DOHH2 (cell line): ENCODE data around the gene APIP.

Experiments
- H3F3A ChIP-seq: fragments of 200-600 bp; sonication (generic), shearing (Covaris generic); 2 replicates; pipeline ENCODE4 v1.6.0; 2016; ENCODE audit warnings: antibody characterized with exemption, mild to moderate bottlenecking; ENCODE audit not compliant: control insufficient read depth, insufficient read depth
- H3K27ac ChIP-seq: fragments of 200-600 bp; sonication (generic); 2 replicates; pipeline ENCODE4 v1.5.1; 2014; ENCODE audit warnings: low read depth, mild to moderate bottlenecking, low read length, moderate library complexity
- H3K27me3 ChIP-seq: fragments of 200-600 bp; sonication (generic); 2 replicates; pipeline ENCODE4 v1.6.1; 2014; ENCODE audit warnings: mild to moderate bottlenecking, low read length, mixed read lengths; ENCODE audit not compliant: control insufficient read depth
- H3K36me3 ChIP-seq: fragments of 200-600 bp; sonication (generic); 2 replicates; pipeline ENCODE4 v1.6.1; 2014; ENCODE audit warnings: mild to moderate bottlenecking, low read length, moderate library complexity, mixed read lengths; ENCODE audit not compliant: control insufficient read depth
- H3K4me1 ChIP-seq: fragments of 200-600 bp; sonication (generic); 2 replicates; pipeline ENCODE4 v1.6.1; 2014; ENCODE audit warnings: mild to moderate bottlenecking, low read length, mixed read lengths; ENCODE audit not compliant: control insufficient read depth
- H3K4me2 ChIP-seq: fragments of 200-600 bp; sonication (generic); 2 replicates; pipeline ENCODE4 v1.6.0; 2014; ENCODE audit warnings: mild to moderate bottlenecking, low read length, moderate library complexity
- H3K4me3 ChIP-seq: fragments of 200-600 bp; sonication (generic); 2 replicates; pipeline ENCODE4 v1.5.1; 2014; ENCODE audit warnings: mild to moderate bottlenecking, low read length, mixed read lengths
- H3K79me2 ChIP-seq: fragments of 200-600 bp; sonication (generic); 2 replicates; pipeline ENCODE4 v1.6.1; 2014; ENCODE audit warnings: mild to moderate bottlenecking, low read length, mixed read lengths; ENCODE audit not compliant: control insufficient read depth
- H3K9me2 ChIP-seq: fragments of 200-600 bp; sonication (generic); replicated peaks from 2 replicates; pipeline ENCODE4 v1.6.1; 2014; ENCODE audit warnings: mild to moderate bottlenecking, low read length, mixed read lengths; ENCODE audit not compliant: control insufficient read depth
- H3K9me3 ChIP-seq: fragments of 200-600 bp; sonication (generic); 2 replicates; pipeline ENCODE4 v1.6.1; 2014; ENCODE audit warnings: antibody characterized with exemption, low read length, mixed read lengths; ENCODE audit not compliant: control insufficient read depth, insufficient read depth
- H4K20me1 ChIP-seq: fragments of 200-600 bp; sonication (generic); 2 replicates; pipeline ENCODE4 v1.6.0; 2014; ENCODE audit warnings: low read depth, mild to moderate bottlenecking, antibody characterized with exemption, low read length, moderate library complexity; ENCODE audit not compliant: control insufficient read depth, insufficient read depth
- CTCF ChIP-seq: fragments of 200-600 bp; sonication (generic); IDR thresholded peaks from one replicate; pipeline ENCODE4 v1.5.1; 2014; ENCODE audit warnings: antibody characterized with exemption, mild to moderate bottlenecking, low read depth, low read length; ENCODE audit not compliant: poor library complexity, severe bottlenecking
- EZH2phosphoT487 ChIP-seq: fragments of 200-600 bp; sonication (generic); IDR thresholded peaks from 2 replicates; pipeline ENCODE4 v1.6.1; 2017; ENCODE audit warnings: borderline replicate concordance, mild to moderate bottlenecking, antibody characterized with exemption, low read length, moderate library complexity, mixed read lengths

The APIP gene

DNA sequence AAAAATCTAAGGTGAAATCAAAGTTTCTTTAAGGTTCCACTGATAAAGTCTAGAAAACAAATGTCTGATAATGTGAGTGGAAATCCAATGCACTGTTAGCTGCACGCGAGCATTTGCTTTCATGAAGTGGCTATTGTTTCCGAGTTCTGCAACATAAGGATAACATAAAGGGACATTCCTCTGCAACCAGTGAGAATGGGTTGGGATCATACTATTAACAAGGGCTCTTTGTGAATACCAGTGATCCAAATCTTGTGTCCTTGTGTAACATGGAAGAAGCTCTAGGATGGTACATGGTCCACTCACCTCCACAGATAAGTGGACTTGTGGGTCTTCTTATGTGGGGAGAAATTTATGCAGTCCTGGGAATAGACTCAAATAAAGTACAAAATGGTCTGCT, 24.6 kb downstream of the APIP start:
- Histone ChIP-seq H3K79me2 (peaks cover 4% of the 10 kb centered on the region; the same call in 1 of the 2 replicates), H3K9me3 (no peaks in the 10 kb centered on the region; the same call in 1 of the 2 replicates), H4K20me1 (no peaks in the 10 kb centered on the region), H3K27me3 (no peaks in the 10 kb centered on the region), H3K4me1 (no peaks in the 10 kb centered on the region), H3K4me2 (no peak overlapping the region), H3K9me2 (no peaks in the 10 kb centered on the region), H3K4me3 (no peak overlapping the region), H3F3A (no peaks in the 10 kb centered on the region), H3K36me3 (peaks cover 12% of the 10 kb centered on the region; the same call in 1 of the 2 replicates), H3K27ac (no peak overlapping the region)
- TF ChIP-seq CTCF (no peak), EZH2phosphoT487 (no peak)

DNA sequence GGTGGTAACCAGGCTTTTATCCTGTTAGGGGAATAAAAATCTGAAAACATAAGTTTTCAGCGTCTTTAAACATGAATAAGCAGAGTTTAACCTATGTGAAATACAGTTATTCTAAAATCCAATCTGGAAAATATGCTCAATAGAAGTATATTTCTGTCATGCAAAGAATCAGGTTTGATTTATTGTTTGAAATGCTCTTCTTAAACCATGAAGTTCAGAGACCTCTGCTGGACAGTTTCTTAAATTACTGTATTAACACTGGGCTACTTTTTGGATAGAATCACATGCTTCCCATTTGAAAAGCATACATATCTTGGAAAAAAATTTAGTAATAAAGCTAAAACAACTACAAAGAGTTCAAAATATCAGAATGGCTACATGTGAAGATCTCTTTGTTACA, 25.4 kb downstream of the APIP start:
- Histone ChIP-seq H3K4me2 (no peak overlapping the region), H3K36me3 (peaks cover 12% of the 10 kb centered on the region; the same call in 1 of the 2 replicates), H3K4me3 (no peak overlapping the region), H4K20me1 (no peaks in the 10 kb centered on the region), H3K79me2 (no peaks in the 10 kb centered on the region), H3F3A (no peaks in the 10 kb centered on the region), H3K4me1 (no peaks in the 10 kb centered on the region), H3K27ac (no peak overlapping the region), H3K27me3 (no peaks in the 10 kb centered on the region), H3K9me3 (no peaks in the 10 kb centered on the region), H3K9me2 (no peaks in the 10 kb centered on the region)
- peak; percentile 54 for TF ChIP-seq CTCF
- TF ChIP-seq EZH2phosphoT487, result no peak

DNA sequence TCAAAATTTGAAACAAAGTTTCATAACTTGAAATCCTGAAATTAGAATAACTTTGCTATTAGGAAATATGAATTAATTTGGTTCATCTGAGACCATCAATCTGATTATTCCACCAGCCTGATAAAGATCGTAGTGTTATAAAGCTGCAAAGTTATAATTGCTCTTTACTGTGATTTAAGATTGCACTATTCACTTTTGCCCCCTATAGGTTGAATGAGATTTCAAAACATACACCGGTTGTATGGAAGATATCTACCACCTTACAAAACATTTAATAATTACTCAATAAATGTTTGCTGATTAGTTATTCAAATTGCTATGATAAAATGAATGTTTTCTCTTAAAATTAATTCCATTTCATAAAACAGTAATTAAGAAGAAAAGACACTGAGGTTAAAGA, 26.1 kb downstream of the APIP start:
- no peaks in the 10 kb centered on the region for H3F3A ChIP-seq
- H3K79me2 ChIP-seq, result no peaks in the 10 kb centered on the region
- no peaks in the 10 kb centered on the region for H3K27me3 ChIP-seq
- H3K4me3 ChIP-seq, result no peak overlapping the region
- peaks cover 12% of the 10 kb centered on the region; the same call in 1 of the 2 replicates for H3K36me3 ChIP-seq
- TF ChIP-seq CTCF, result no peak
- TF ChIP-seq EZH2phosphoT487, result no peak
- H4K20me1 ChIP-seq, result no peaks in the 10 kb centered on the region
- H3K4me1 ChIP-seq, result no peaks in the 10 kb centered on the region
- no peaks in the 10 kb centered on the region for H3K9me3 ChIP-seq
- no peak overlapping the region for H3K4me2 ChIP-seq
- H3K9me2 ChIP-seq, result no peaks in the 10 kb centered on the region
- H3K27ac ChIP-seq, result no peak overlapping the region
